IPS DF 4.7 (cell line): Measurements from ENCODE around the gene WASHC2C.
"Not testable (repeated sequence)": the region's sequence is repeated elsewhere in the genome, so short reads cannot be mapped to it uniquely, and the experiment has no call there.

Experiments
- DNase-seq: peaks from one replicate; pipeline ENCODE4 v3.0.0-alpha.2; 2013; ENCODE audit warnings: low spot score; ENCODE audit errors: extremely low read depth

Gene WASHC2C, protein sequence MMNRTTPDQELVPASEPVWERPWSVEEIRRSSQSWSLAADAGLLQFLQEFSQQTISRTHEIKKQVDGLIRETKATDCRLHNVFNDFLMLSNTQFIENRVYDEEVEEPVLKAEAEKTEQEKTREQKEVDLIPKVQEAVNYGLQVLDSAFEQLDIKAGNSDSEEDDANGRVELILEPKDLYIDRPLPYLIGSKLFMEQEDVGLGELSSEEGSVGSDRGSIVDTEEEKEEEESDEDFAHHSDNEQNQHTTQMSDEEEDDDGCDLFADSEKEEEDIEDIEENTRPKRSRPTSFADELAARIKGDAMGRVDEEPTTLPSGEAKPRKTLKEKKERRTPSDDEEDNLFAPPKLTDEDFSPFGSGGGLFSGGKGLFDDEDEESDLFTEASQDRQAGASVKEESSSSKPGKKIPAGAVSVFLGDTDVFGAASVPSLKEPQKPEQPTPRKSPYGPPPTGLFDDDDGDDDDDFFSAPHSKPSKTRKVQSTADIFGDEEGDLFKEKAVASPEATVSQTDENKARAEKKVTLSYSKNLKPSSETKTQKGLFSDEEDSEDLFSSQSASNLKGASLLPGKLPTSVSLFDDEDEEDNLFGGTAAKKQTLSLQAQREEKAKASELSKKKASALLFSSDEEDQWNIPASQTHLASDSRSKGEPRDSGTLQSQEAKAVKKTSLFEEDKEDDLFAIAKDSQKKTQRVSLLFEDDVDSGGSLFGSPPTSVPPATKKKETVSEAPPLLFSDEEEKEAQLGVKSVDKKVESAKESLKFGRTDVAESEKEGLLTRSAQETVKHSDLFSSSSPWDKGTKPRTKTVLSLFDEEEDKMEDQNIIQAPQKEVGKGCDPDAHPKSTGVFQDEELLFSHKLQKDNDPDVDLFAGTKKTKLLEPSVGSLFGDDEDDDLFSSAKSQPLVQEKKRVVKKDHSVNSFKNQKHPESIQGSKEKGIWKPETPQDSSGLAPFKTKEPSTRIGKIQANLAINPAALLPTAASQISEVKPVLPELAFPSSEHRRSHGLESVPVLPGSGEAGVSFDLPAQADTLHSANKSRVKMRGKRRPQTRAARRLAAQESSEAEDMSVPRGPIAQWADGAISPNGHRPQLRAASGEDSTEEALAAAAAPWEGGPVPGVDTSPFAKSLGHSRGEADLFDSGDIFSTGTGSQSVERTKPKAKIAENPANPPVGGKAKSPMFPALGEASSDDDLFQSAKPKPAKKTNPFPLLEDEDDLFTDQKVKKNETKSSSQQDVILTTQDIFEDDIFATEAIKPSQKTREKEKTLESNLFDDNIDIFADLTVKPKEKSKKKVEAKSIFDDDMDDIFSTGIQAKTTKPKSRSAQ (N-terminal part only)

DNA sequence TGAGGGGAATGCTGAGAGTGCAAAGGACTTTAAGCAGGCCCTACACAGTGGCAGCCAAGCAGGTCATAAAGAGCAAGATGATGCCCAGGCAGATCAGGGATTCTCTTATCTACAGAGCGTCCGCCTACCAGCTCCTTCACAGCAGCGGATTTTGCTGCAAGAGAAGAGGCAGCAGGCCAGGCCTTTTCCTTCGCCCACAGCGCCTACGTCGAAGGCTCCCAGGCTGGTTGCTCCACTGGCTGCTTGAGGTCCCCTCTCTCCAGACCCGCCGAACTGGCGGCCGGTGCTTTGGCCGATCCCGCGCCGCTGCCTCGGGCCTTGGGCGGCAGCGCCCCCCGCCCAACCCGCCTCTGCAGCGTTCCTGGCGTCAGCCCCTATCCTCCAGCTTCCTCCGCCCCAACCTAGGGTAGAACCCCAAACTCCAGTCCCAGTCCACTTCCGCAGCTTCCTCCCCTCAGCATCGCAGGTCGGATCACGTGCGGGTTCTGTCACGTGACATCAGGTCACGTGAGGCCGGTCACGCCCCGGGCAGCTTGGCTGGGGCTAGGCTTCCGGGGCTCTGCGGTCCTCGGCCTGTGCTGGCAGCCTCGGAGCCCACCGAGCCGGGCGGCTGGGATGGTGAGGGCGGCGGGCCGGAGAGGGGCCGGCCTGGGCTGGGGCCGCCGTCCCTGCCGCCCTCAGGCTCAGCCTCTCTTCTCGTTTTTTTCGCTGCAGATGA is at the start of gene WASHC2C:
Gene WASHC2C (plus strand): TSS at position 564 of the 718 bp plus-strand sequence. CDS start 52 bp downstream, at position 616.
- DNase-seq: peak; percentile 14

DNA sequence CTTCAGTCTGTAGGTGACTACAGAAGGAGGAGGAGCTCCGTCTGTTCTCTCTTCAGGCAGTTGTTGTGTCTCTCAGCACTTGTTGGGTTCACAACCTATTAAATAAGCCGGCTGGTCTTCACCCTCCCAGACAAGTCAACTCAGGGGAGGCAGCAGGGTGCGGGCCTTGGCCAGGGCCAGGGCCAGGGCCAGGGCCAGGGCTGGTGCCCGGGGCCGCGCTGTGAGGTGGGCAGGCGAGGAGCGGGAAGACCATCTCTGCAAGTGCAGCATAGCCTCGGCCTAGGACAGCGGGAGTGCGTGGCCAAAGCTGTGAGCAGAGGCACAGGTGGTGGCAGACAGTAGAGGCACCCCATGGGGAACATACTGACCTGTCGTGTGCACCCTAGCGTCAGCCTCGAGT is 48.6 kb upstream of the WASHC2C start:
- DNase-seq: not testable (repeated sequence)

DNA sequence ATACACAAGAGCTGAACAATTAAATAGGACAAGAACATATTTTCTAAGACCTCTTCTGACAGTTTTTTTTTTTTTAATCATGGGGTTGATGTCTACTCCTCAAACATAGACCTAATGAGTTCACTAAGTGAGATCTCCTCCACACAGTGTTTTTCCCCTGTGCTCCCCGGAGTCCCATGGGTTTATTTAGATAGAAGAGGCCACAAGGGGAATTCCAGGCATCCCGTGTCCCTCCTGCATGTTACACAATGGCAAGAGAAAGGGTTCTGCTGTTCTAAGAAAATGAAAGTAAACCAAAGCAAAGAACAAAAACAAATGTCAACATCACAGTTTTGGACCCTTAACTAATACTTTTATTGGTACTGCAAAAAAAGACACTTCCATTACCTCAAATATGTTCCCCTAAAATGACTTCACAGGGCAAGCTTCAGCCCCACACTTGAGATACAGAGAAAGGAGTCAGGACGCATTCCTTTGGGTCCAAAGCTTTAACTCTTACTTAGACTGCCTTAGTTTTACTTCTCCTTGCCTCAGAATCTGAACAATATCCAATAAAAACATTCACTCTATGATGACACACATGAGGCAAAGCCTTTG is 16.8 kb upstream of the WASHC2C start:
- not testable (repeated sequence) for DNase-seq

DNA sequence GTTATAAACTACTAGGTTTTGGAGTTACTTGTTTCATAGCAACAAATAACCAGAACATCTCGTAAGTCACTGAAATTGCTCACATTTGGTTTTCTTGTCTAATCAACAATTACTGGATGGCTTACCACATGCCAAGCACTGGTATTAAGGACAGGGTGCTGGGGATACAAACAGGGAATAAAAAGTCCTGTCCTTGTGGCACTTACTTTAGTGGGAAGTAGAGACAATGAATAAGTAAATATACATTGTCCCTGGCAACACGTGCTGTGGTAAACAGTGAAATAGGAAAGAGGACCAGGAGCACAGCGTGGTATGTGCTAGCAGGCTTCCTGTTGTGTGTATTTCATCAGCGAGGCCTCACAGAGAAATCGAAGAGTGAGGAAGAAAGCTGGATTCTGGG is 15.8 kb upstream of the WASHC2C start:
- DNase-seq: not testable (repeated sequence)

DNA sequence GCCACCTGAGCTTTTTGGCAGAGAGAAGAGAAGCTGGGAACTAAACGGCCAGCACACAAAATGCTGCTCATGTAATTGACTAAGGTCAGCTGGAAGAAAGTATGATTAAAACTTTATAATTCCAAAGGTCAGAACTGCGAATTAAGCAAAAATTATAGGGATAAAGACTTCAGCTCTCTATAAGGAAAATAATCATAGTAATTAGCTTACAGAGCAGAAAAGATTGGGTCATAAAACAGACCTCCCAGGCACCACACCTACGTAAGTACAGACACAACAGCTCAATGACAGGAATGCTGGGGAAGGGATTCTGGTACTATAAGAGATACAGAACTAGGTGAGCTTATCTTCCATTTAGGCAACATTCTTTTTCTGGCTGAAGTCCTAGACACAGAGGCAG is 10.0 kb upstream of the WASHC2C start:
- not testable (repeated sequence) for DNase-seq

DNA sequence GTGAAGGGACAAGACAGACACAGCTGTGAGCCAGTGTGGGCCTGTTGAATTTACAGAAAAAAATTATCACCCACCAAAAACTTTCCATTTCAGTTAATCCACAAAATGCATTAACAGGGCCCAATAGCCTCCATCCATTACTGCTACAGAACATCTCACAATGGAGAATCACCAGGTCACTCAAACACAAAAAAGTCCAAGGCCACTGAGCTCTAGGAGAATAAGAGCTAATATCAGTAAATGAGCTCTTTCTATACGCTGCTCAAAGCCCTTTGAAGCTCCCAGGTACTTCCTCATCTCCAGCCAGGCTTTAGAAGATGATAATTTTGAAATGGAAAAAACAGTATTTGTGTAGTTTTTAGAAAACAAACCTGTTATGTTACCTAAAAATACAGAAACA is 9.4 kb upstream of the WASHC2C start:
- not testable (repeated sequence) for DNase-seq

DNA sequence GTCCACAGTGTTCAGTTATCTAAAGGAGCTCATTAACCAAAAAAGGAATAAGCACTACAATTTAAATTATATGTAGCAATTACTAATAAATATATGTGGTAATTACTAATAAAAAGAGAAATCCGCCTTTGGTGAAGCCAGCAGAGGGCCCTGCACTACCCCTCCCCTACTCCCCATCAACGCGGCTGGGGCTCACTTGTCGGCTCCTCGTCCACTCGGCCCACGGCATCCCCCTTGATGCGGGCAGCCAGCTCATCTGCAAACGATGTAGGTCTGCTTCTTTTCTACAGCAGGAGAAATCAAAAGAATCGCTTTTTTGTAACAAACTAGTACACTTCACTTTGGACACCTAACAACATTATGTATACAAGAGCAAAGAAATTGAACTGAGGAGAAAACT is 5.6 kb upstream of the WASHC2C start:
- DNase-seq: not testable (repeated sequence)

DNA sequence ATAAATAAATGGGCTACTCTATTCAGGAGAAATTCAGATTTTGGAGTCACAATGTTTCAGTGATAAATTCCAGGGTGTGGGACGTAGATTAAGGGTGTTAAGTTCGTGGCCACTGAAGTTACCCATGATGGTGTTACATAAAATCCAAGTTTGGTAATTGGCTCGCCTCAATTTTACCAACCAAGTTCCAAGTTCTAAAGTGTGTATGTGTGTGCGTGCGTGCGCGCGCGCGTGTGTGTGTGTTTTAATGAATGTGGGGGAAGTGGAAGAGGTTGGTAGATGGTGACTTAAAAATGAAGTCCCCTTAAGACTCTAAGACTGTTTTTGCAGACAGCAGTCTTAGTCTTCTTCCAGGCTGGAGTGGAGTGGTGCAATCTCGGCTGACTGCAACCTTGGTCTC is 3.2 kb upstream of the WASHC2C start:
- not testable (repeated sequence) for DNase-seq

DNA sequence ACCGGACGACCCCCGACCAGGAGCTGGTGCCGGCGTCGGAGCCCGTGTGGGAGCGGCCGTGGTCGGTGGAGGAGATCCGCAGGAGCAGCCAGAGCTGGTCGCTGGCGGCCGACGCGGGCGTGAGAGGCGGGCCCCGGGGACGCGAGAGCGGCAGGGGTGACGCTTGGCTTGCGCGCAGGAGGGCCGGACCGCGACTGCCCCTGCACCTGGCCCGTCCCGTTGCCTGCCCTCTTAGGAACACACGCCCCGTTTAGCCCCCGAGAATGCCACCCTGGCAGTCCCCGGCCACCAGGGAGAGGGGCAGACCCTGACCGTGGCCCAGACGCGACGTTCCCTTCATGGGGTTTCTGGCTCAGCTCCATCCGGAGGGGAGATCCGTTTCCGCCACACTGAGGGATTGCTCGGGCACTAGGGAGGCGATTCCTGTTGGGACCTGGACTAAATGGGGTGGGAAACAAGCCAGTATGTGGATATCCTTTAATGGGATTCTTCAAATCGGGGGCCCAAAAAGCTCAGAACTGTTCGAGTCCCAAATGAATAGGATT is 427 bp downstream of the WASHC2C start:
- not testable (repeated sequence) for DNase-seq

DNA sequence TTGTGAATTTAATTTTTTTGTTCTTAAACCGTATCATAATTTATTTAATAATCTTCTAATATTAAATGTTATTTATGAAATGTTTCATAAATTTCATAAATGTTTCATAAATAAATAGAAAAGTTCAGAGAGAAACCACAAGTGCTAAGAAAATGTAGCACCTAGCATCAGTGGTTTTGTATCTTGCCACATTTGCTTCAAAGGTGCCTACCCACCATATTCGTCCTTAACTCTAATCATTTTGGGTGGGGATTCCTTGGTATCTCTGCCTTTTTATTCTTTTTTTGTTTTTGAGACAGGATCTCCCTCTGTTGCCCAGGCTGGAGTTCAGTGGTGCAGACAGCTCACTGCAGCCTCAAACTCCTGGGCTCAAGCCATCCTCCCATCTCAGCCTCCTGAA is 7.4 kb downstream of the WASHC2C start:
- not testable (repeated sequence) for DNase-seq

DNA sequence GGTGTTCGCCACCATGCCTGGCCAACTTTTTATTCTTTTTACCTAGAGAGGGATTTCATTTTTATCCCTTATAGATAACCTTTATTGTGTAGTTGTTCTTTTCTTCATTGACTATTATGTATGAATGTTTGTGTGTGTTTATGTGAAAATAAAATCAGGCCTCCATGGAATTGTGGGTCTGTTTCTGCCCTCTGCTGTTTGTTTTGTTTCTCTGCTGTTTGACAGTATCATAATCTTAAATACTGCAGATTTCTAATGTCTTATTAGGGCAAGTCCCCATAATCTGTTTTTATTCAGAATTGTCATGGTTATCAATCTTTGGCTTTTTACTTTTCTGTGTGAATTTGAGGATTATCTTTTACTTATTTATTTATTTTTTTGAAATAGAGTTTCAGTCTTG is 7.8 kb downstream of the WASHC2C start:
- not testable (repeated sequence) for DNase-seq

DNA sequence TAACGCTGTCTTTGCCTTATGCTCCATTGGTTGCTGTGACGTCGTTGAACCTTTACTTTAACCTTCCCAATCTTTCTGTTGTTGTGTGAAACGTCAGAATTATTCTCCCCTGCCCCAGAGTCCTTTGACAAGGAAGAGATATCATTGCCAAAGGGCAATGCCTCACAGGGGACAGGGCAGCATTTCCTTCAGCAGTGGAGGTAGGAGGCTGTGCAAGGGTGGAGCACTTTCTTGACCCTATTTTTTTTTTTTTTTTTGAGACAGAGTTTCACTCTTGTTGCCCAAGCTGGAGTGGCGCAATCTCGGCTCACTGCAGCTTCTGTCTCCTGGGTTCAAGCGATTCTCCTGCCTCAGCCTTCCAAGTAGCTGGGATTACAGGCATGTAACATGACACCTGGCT is 14.5 kb downstream of the WASHC2C start:
- not testable (repeated sequence) for DNase-seq

DNA sequence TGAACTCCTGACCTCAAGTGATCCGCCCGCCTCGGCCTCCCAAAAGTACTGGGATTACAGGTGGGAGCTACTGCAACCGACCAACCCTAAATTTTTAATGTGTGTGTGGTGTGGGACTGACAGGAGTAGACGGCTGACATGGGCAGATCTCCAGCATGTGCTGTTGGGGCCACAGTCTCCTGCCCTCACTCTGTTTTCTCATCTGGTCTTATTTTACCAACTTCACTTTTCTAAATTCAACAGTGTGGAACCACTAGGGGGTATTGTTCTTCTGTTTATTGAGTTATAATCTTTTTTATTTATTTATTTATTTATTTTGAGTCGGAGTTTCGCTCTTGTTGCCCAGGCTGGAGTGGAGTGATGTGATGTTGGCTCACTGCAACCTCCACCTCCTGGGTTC is 14.9 kb downstream of the WASHC2C start:
- DNase-seq: not testable (repeated sequence)

DNA sequence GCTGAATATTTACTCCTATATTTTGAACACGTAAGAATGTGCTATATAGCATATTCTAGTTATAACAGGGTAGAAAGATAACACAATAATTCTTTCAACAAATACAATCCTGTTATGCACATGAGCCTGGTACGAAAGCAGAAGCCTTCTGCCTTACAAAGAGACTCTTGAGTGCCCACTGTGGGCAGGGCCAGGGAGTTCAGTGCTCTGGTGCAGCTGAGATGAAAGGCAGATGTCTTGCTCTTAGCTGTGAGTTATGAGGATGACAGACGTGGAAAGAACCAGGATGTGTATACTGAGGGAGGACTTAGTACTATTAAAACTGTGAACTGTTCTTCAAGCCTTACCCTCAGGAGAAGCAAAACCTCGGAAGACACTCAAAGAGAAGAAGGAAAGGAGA is 24.1 kb downstream of the WASHC2C start:
- not testable (repeated sequence) for DNase-seq

DNA sequence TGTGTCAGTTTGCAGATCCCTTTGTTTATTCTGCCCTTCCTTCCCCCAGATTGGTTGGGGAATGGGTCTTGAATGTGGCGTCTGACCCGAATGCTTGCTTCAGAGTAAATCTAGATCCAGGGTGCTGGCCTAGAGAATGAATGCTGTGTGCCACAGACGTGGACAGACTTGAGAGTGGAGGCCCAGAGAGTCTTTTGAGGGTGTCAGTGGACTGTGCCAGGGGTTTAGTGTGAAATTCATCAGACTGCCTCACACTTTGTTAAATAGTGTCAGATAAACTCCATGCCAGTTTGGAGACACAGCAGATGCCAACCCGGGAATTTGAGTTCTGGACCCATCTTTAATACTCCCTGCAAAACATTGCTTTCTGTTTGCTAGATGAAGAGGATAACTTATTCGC is 25.1 kb downstream of the WASHC2C start:
- not testable (repeated sequence) for DNase-seq

DNA sequence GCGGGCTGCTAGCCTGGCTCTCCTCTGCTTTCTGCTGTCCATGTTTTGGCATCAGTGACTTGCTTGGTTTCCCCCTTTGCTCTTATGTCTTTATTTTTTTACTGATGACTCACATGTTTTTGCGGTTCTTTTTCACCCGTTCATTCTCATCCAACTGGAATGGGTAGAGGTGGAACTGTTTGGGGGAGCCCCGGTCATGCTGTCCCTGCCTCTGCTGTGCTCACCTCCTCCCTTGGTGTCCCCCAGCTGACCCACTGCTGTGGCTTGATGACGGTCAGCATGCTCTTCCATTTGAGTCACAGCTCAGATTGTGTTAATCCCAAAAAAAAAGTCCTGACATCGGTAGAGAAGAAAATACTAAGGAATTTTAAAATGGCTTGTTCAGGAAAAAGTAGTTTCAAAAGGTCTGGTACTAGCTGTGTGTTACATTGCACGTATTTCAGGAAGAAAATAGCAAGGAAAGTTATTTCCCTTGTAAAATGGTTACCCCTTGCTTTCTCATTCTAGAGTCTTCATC is 27.0 kb downstream of the WASHC2C start:
- DNase-seq: not testable (repeated sequence)

DNA sequence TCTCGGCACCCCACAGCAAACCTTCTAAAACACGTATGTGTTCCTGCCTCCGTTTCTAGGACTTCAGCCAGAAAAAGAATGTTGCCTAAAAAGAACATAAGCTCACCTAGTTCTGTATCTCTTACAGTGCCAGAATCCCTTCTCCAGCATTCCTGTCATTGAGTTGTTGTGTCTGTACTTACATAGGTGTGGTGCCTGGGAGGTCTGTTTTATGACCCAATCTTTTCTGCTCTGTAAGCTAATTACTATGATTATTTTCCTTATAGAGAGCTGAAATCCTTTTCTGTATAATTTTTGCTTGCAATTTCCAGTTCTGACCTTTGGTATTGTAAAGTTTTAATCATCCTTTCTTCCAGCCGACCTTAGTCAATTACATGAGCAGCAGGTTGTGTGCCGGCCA is 28.0 kb downstream of the WASHC2C start:
- not testable (repeated sequence) for DNase-seq

DNA sequence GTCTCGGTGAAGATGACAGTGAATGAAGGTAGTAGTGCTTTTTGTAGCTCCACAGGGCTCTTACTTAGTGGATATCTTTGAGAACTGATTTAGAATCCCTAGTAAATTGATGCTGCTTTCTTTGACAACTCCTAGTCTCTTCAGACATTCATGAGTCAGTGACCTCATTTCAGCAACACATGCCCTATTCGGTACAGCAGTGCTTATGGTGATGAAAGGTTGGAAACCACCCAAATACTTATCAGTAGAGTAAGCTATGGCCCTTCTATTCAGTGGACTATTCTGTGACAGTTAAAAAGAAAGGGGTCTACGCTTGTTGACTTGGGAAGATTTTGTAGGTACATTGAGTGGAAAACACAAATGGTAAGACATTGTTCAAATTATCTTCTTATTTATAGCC is 29.0 kb downstream of the WASHC2C start:
- DNase-seq: not testable (repeated sequence)

DNA sequence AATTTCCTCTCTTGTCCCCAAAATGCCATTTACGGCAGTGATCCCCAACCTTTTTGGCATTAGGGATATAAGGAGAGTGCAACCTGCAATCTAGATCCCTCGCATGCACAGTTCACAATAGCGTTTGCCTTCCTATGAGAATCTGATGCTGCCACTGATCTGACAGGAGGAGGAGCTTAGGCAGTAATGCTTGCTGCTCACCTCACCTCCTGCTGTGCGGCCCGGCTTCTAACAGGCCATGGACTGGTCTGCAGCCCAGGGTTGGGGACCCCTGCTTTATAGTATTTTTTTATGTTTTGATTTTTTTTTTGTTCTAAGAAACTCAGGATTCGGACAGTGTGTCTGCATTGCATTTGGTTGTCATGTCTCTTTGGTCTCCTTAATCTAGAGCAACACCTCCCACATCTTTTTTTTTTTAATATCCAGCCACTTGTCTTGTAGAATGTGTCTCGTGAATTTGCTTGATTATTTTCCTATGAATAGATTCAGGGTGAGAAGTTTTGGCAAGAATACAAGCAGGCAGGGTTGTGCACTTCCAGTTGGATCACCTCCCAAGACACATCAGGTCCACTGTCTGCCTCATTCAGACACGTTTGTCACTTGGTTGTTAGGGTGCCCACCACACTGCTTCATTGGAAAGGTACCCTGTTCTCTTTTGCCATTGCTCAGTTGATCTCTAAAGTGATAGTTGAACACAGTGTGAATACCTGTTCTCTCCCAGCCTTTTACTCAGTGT is 30.8 kb downstream of the WASHC2C start:
- DNase-seq: not testable (repeated sequence)
